Stimulated activated CD4-positive, alpha-beta T cell treated with anti-CD3 and anti-CD28 coated beads, Interleukin-15, amount 100 ng/mL, for 24 hours (primary cell): ENCODE results near the gene ESD.
"Not testable (repeated sequence)": the region's sequence is repeated elsewhere in the genome, so short reads cannot be mapped to it uniquely, and the experiment has no call there.

Source experiments
- DNase-seq: peaks from one replicate; pipeline ENCODE4 v3.0.0-alpha.2; 2020

ESD gene, protein sequence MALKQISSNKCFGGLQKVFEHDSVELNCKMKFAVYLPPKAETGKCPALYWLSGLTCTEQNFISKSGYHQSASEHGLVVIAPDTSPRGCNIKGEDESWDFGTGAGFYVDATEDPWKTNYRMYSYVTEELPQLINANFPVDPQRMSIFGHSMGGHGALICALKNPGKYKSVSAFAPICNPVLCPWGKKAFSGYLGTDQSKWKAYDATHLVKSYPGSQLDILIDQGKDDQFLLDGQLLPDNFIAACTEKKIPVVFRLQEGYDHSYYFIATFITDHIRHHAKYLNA

GRCh38 chr13:46796515-46797474 lies at the start of gene ESD:
Gene ESD (minus strand): TSS chr13:46797161. CDS start chr13:46791413, 5,748 bp downstream.
- peak; percentile 97 for DNase-seq

GRCh38 chr13:46846726-46847125 lies 49.8 kb upstream of the ESD start:
- no peak for DNase-seq

DNA sequence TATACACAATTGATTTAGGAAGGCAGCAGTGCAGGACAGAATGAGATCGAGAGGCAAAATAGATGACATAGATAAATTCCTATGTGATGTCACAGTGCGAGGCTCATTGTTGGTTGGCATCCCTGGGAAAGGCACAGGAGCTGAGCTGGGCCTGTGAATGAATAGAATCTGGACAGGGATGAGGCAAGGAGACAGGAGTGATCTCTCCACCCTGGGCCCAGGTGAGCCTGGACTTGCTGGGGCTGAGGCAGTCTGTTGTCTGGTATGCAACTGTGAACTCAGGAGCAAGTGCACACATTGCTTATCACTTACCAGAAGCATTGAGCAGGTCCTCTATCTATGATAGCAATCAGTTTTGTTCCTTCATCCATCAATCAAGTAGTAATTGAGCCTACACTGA lies 48.2 kb upstream of the ESD start:
- DNase-seq: no peak

GRCh38 chr13:46844431-46844830 lies 47.5 kb upstream of the ESD start:
- no peak for DNase-seq

- no peak for DNase-seq
These were observed 42.4 kb upstream of the ESD start for GRCh38 chr13:46839399-46839798.

DNA sequence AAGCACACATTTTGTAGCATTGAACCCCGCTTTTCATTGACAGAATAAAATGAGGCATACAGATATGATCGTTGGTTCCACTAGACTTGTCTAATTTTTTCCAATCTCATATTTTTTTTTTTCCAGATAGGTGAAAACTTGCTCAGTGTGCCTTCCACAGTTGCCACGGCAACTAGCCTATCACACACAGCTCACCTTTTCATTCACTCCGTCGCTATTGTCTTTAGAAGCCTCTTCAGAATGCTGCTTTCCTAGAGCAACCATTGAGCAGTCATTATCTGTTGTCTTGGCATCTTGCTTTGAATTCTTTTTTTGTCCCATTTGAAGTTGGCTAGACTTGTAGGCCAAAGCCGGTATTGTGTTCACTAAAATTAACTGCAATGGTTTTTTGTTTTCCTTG lies 37.7 kb upstream of the ESD start:
- DNase-seq: no peak

GRCh38 chr13:46831588-46832194 lies 34.7 kb upstream of the ESD start:
- peak; percentile 38 for DNase-seq

DNA sequence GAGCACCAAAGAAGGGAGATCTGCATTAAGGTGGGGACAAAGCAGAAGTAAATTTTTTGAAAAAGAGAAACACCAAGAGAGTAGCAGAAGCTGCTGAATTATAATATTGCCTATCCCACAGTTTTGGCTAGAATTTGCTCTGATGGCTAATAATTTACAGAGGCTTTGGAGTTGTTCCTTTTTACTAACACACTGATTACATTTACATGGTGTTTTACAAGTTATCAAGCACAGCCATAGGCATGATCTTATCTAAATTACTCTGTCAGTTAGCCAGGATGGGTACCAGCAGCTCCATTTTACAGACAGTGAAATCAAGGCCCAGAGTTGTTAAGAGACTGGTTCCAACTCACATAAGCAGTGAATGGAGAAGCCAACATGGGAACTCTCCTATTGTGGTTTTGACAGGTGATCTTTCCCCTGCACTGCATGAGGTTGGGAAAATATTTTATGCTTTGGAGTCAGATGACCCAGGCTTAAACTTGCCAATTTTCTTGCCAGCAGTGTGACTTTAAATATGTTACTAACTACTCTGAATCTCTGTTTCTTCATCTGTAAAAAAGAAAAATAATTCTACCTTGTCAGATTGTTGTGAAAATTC lies 33.5 kb upstream of the ESD start:
- no peak for DNase-seq

DNA sequence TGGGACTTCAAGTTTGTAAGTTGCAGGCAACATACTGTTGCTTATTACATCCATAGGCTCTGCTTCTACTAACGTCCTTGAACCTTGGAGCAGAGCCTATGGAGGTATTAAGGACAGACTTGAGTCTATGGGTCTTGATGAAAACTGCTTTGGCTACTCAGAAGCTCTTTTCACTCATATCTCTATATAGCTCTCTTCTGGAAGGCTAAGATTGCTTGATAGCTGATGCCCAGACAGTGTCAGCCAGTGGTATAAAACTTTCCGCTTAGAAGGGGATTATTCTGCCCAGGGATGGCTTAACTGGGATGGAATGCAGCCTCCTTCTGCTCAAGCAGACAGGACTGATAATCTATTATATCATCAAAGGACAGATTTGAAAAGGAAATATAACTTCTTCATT lies 25.6 kb upstream of the ESD start:
- no peak for DNase-seq

DNA sequence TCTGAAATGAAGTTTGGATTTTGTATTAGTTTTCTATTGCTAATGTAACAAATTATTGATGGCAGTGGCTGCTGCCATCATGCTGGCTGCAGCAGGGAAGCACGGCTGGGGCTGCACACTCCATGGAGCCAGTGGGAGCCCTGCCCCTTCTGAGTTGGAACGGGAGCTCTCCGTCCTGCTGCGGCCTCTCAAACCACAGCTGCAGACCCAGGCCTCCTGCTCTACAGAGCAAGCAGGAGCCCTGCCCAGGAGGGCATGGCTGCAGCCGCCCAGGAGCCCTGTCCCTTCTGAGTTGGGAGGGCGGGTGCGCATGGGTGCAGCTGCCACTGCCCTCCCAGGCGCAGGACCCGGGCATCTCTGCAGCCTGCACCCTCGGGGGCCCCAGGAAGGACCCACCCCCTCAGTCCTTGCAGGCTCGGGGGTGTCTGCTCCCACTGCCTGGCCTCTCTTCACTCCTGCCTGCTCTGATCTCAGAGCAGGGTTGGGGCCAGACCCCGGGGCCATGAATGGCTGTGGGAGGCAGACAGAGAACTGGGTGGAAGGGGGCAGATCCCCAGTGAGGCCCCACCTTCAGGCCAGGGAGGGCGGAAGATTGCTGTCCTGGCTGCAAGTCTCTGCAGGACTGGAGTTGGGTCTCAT lies 21.0 kb upstream of the ESD start:
- DNase-seq: no peak

DNA sequence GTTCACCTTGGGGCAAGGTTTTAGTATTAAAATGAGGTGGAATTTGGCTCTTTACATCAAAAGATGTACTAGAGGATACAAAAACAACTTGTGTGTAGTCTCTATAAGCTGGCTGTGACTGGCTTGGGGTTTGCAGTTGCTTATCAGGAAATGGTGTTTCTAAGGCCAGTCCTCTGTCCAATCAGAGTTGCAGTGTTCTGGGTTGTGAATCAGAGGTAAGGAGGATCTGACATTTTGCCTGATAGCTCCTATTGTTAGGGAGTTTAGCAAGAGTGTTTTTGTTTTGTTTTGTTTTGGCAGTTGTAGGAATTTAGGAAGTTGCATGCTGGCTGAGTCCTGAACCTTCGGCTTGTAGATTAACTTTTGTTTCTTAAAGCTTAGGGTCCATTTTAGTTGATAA lies 20.1 kb upstream of the ESD start:
- no peak for DNase-seq

DNA sequence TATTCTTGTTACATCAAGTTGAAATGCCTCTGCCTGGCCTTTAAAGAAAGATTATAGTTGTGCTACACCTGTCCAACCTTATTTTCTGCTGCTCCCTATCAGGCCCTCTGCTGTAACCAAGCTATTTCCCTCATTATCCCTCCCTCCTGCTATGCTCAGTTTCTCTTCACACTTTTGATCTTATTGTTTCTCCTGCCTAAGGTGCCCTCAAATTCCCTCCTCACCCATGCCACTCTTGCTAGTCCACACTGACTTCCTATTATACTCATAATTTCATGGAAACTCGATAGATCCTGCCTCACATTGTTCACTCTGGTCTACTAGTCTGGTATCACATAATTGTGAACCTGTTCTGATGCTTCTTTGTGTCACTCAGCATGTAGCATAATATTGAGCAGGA lies 19.4 kb upstream of the ESD start:
- no peak for DNase-seq

DNA sequence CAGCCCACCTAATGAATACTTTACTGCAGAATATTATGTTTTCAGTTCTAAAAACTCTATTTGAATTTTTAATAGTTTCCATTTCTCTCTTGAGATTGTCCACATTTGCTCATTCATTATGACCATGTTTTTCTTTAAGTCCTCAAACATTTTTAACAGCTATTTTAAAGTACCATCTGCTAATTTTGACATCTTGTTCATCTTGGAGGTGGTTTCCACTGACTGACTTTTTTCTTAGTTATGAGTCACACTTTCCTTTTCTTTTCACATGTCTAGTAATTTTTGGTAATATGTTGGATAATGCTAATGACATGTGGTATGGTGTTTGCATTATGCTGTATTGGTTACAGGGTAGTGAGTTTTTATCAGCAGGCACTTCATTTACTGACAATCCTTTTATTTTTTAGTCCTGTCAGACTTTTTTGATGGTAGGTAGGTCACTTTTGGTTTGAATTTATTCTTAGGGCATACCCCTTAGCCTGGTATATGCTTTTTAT lies 15.4 kb upstream of the ESD start:
- no peak for DNase-seq

DNA sequence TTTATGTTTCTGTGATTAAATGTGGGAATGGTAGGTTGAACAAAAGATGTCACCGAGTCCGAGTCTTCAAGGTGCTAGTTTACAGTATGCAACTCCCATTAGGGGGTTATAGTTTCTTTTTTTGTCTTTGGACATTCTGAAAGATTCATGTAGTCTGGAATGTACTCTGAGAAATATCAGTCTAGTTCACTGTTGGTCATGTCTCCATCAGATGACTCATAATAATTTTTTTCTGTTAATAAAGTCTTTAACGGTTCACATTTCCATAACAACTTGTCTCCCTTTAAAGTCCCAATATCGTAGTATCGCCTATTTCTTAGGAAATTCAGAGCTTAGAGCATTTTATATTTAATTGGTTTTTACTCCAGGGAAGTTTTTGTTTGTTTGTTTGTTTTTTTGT lies 13.5 kb upstream of the ESD start:
- no peak for DNase-seq

DNA sequence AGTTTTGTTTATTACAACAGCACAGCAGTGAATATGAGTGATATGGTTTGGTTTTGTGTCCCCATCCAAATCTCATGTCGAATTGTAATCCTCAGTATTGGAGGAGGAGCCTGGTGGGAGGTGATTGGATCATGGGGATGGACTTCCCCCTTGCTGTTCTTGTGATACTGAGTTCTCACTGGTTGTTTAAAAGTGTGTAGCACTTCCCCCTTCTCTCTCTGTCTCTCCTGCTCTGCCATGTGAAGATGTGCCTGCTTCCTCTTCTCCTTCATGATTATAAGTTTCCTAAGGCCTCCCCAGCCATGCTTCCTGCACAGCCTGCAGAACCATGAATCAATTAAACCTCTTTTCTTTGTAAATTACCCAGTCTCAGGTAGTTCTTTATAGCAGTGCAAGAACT lies 8.0 kb upstream of the ESD start:
- not testable (repeated sequence) for DNase-seq

- DNase-seq: no peak
These were observed 7.4 kb upstream of the ESD start for GRCh38 chr13:46804391-46804815.

DNA sequence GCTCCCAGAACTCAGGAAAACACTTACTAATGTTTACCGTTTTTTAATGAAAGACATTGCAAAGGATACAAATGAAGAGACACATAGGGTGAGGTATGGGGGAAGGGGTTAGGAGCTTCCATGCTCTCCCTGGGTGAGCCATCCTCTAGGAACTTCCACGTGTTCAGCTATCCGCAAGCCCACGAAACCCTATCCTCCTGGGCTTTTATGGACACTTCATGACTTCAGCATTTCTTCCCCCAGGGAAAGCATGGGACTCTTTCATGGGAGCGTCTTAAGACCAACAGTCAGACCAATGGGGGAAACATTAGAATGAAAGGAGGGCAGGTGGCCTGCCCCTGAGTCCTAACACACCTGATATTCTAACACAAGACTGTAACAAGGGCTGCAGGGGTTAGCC lies 6.6 kb upstream of the ESD start:
- no peak for DNase-seq

DNA sequence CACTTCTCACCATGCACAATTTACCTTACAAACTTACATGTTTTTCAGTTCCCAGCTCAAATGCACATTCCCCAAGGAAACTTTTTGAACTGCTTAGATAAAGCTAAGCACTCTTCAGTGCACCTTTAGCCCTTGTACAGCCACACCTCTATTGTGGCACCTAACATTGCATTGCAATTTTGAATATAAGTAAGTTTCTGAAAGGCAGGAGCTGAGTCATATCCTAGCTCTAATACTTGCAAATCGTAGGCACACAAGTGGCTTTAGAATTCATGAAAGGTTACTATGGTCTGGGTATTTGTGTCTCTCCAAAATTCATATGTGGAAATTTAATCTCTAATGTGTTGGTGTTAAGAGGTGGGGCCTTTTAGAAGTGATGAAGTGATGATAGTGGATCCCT lies 4.9 kb upstream of the ESD start:
- DNase-seq: no peak

- no peak for DNase-seq
These were observed 2.2 kb upstream of the ESD start for GRCh38 chr13:46799139-46799538.

- no peak for DNase-seq
These were observed 708 bp upstream of the ESD start for GRCh38 chr13:46797501-46798237.

DNA sequence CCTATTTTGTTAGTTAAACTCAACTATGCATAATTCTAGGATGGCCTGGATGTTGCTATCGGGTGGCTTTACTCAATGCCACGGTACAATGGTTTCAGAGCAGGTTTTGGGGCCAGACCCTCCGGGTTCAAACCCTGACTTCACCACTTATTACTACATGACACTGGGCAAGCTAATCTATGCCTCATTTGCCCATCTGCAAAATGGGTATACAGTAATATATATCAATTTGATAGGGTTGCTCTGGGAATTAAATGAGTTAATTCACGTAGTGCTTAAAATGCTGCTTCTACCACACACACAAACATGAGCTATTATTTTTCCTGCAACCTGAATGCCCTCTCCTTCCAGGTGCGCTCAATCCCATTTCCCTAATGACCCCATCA lies 839 bp downstream of the ESD start:
- DNase-seq: no peak

DNA sequence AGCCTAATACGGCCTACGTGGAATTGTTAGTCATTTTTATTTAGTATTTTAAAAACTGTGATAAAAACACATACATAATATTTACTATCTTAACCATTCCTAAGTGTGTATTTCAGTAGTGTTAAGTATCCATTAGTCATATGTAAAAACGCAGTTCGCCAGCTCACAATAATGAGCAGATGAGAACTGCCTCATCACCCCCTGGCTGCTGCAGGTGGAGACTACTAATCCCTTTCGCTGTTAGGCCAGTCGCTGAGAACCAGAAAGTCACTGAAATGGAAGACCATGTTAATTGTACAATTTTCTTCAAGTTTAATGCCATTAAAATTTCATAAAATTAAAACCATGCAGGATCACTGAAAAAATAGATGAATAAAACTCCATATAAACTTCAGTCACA lies 1.6 kb downstream of the ESD start:
- DNase-seq: peak; percentile 10
